ENCODE data around the gene SLC2A6. TPM values are rescaled to one million over a fixed set of nuclear protein-coding genes. Genes with fewer than 3 reads are reported as not detected.

SLC2A6 gene
- total and polyA plus RNA-seq, 8 donors: 1.9 to 22.4 (median 2.9) TPM

GRCh38 chr9:133521122-133522072, 42.5 kb upstream of the SLC2A6 start:
- peaks cover 0 to 8% of the 10 kb centered on the region in 2 donors for H3K27me3 ChIP-seq
- H3K27ac ChIP-seq: no peak overlapping the region
- peaks cover 0 to under 1% of the 10 kb centered on the region in 2 donors for H3K4me1 ChIP-seq
- intact Hi-C loops (cut with DNase I): no loop called here
- no peaks in the 10 kb centered on the region for H3K36me3 ChIP-seq
- TF ChIP-seq CTCF (IDR thresholded peaks at IDR 0.05): no peak
- DNase-seq (peak in 1 of 4 donors; percentile 47), ATAC-seq (no peak)
- no peak overlapping the region for H3K4me3 ChIP-seq
- H3K9me3 ChIP-seq: no peaks in the 10 kb centered on the region

- Histone ChIP-seq H3K4me3 (no peak overlapping the region), H3K9me3 (no peaks in the 10 kb centered on the region), H3K27ac (no peak overlapping the region), H3K4me1 (no peaks in the 10 kb centered on the region), H3K27me3 (peaks cover 0 to 16% of the 10 kb centered on the region in 2 donors), H3K36me3 (no peaks in the 10 kb centered on the region)
- ATAC-seq: no peak
- DNase-seq: peak in 1 of 4 donors; percentile 58
- intact Hi-C loops (cut with DNase I): no loop called here
- no peak for TF ChIP-seq CTCF (IDR thresholded peaks at IDR 0.05)
Measured at GRCh38 chr9:133520121-133520835, 41.4 kb upstream of the SLC2A6 start.

GRCh38 chr9:133519693-133520092, 40.8 kb upstream of the SLC2A6 start:
- Histone ChIP-seq H3K27me3 (peaks cover 0 to 22% of the 10 kb centered on the region in 2 donors), H3K27ac (no peak overlapping the region), H3K36me3 (no peaks in the 10 kb centered on the region), H3K9me3 (no peaks in the 10 kb centered on the region), H3K4me1 (no peaks in the 10 kb centered on the region), H3K4me3 (no peak overlapping the region)
- intact Hi-C loops (cut with DNase I): no loop called here
- TF ChIP-seq CTCF (IDR thresholded peaks at IDR 0.05): no peak
- ATAC-seq (no peak), DNase-seq (no peak)

GRCh38 chr9:133518706-133519449, 40.0 kb upstream of the SLC2A6 start:
- intact Hi-C loops (cut with DNase I): no loop called here
- H3K27ac ChIP-seq: no peak overlapping the region
- no peaks in the 10 kb centered on the region for H3K4me1 ChIP-seq
- ATAC-seq: no peak
- no peak for TF ChIP-seq CTCF (IDR thresholded peaks at IDR 0.05)
- no peak overlapping the region for H3K4me3 ChIP-seq
- no peaks in the 10 kb centered on the region for H3K36me3 ChIP-seq
- no peaks in the 10 kb centered on the region for H3K9me3 ChIP-seq
- peaks cover 0 to 25% of the 10 kb centered on the region in 2 donors for H3K27me3 ChIP-seq
- DNase-seq: peak in 2 of 4 donors; percentile 54 to 77
